GM10266 (cell line): ENCODE results near the gene GPC6.

Experiments
- DNase-seq: peaks from one replicate; pipeline ENCODE4 v3.0.0; 2012; ENCODE audit errors: extremely low spot score
- TF ChIP-seq, protein P1 (sequence below): IDR thresholded peaks from 2 replicates; pipeline ENCODE4 v1.5.1; 2012; ENCODE audit warnings: mild to moderate bottlenecking, low read depth; ENCODE audit not compliant: control insufficient read depth, insufficient read depth; ENCODE audit errors: missing control alignments

The GPC6 gene

GRCh38 chr13:93984876-93985275, 758.3 kb downstream of the GPC6 start:
- DNase-seq = no peak
- TF ChIP-seq, protein P1, sequence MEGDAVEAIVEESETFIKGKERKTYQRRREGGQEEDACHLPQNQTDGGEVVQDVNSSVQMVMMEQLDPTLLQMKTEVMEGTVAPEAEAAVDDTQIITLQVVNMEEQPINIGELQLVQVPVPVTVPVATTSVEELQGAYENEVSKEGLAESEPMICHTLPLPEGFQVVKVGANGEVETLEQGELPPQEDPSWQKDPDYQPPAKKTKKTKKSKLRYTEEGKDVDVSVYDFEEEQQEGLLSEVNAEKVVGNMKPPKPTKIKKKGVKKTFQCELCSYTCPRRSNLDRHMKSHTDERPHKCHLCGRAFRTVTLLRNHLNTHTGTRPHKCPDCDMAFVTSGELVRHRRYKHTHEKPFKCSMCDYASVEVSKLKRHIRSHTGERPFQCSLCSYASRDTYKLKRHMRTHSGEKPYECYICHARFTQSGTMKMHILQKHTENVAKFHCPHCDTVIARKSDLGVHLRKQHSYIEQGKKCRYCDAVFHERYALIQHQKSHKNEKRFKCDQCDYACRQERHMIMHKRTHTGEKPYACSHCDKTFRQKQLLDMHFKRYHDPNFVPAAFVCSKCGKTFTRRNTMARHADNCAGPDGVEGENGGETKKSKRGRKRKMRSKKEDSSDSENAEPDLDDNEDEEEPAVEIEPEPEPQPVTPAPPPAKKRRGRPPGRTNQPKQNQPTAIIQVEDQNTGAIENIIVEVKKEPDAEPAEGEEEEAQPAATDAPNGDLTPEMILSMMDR = no peak

GRCh38 chr13:93987458-93987857, 760.9 kb downstream of the GPC6 start:
- DNase-seq = no peak
- TF ChIP-seq, protein P1 = no peak

DNA sequence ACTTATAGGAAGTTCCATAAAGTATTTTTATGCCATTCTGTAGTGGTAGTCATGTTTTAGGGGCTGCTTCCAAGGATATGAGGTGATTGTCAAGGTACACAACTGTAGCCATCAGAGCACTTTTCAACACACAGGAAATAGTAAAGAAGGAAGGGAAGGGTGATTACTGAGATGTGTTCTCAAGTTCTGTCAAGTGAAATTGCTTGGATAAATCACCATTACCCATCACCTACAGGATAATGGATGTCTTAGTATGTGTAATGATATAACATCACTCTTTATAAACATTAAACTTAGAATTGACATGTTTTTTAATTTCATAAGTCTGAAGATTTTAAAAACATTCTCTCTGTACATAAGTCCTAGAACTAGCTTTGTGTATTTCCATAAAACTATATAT, 765.0 kb downstream of the GPC6 start:
- DNase-seq = no peak
- TF ChIP-seq, protein P1 = no peak

GRCh38 chr13:93996481-93996880, 769.9 kb downstream of the GPC6 start:
- no peak for DNase-seq
- TF ChIP-seq, protein P1 = no peak

DNA sequence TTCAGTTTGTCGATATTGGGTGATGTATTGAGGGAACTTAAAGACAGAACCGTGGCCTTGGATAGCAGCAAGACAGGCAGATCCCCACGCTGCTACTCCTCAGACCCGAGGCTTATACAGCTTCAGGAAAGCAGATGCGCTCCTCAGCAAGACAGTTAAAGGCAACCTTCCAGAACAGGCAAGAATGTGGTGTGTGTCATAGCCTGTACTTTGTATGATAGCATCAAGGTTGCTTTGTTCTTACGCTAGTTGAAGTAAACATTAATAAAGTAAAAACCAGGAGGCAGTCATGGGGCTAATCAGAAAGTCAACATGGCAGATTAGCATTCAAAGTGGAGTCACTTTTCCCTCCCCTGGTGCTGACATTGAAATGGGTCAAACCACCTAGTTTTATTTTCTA, 779.7 kb downstream of the GPC6 start:
- TF ChIP-seq, protein P1 = no peak
- no peak for DNase-seq

DNA sequence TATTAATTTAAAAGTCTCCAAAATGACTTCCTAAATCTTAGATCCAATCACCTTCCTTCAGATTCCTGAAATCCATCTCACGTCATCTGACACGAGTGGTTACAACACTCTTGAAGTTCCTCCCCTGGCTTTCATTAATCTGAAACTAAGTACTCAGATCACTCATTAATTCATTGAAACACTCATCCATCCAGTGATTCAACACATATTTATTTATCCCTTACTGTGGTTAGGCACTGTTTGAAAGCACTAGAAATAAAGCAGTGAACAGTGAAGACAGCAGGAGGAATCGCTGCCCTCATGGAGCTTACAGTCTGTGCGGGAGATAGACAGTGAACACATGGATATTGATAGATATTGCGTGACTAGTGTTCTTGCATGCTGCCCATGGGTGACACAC, 780.5 kb downstream of the GPC6 start:
- TF ChIP-seq, protein P1 = no peak
- DNase-seq = no peak

- TF ChIP-seq, protein P1 = no peak
- DNase-seq = no peak
These were observed 783.1 kb downstream of the GPC6 start for GRCh38 chr13:94009701-94010100.

GRCh38 chr13:94014461-94014860, 787.9 kb downstream of the GPC6 start:
- TF ChIP-seq, protein P1 = no peak
- no peak for DNase-seq
